GM18858 (cell line): ENCODE measurements around the gene ACTL7A.
"Not testable (repeated sequence)": the region's sequence is repeated elsewhere in the genome, so short reads cannot be mapped to it uniquely, and the experiment has no call there.

Experiments used
- ATAC-seq: cut with Tn5 transposase; IDR thresholded peaks from one replicate; pipeline ENCODE4 v1.9.1; 2021; ENCODE audit not compliant: unreplicated experiment

Gene ACTL7A

GRCh38 chr9:108861997-108862396 is at the start of gene ACTL7A:
TSS of gene ACTL7A (plus strand) at chr9:108862266. CDS start at chr9:108862323, 57 bp downstream.
- no peak for ATAC-seq

- no peak for ATAC-seq
These were observed 49.6 kb upstream of the ACTL7A start for GRCh38 chr9:108812396-108813025.

GRCh38 chr9:108813951-108814601 is 48.0 kb upstream of the ACTL7A start:
- no peak for ATAC-seq

- no peak for ATAC-seq
These were observed 46.9 kb upstream of the ACTL7A start for GRCh38 chr9:108815156-108815555.

- no peak for ATAC-seq
These were observed 46.0 kb upstream of the ACTL7A start for GRCh38 chr9:108816037-108816436.

- ATAC-seq: no peak
These were observed 38.2 kb upstream of the ACTL7A start for GRCh38 chr9:108823829-108824228.

- ATAC-seq: no peak
These were observed 31.8 kb upstream of the ACTL7A start for GRCh38 chr9:108830272-108830671.

GRCh38 chr9:108831496-108832178 is 30.4 kb upstream of the ACTL7A start:
- no peak for ATAC-seq

- ATAC-seq: no peak
These were observed 29.9 kb upstream of the ACTL7A start for GRCh38 chr9:108832179-108832500.

- no peak for ATAC-seq
These were observed 27.0 kb upstream of the ACTL7A start for GRCh38 chr9:108834959-108835665.

- no peak for ATAC-seq
These were observed 26.2 kb upstream of the ACTL7A start for GRCh38 chr9:108835831-108836230.

GRCh38 chr9:108836319-108836718 is 25.7 kb upstream of the ACTL7A start:
- ATAC-seq: no peak

GRCh38 chr9:108836781-108837180 is 25.3 kb upstream of the ACTL7A start:
- no peak for ATAC-seq

GRCh38 chr9:108837530-108837929 is 24.5 kb upstream of the ACTL7A start:
- no peak for ATAC-seq

GRCh38 chr9:108838017-108838416 is 24.0 kb upstream of the ACTL7A start:
- ATAC-seq: no peak

- not testable (repeated sequence) for ATAC-seq
These were observed 22.5 kb upstream of the ACTL7A start for GRCh38 chr9:108839561-108839960.

GRCh38 chr9:108842610-108843295 is 19.3 kb upstream of the ACTL7A start:
- ATAC-seq: no peak

GRCh38 chr9:108844391-108844790 is 17.7 kb upstream of the ACTL7A start:
- ATAC-seq: no peak

GRCh38 chr9:108844856-108845255 is 17.2 kb upstream of the ACTL7A start:
- ATAC-seq: no peak

- ATAC-seq: no peak
These were observed 16.6 kb upstream of the ACTL7A start for GRCh38 chr9:108845507-108845906.

GRCh38 chr9:108845947-108846346 is 16.1 kb upstream of the ACTL7A start:
- no peak for ATAC-seq
